Duodenal mucosa (tissue), 2 donors: Measurements from ENCODE around the gene KCNJ8.

Experiments used
- H3K27ac ChIP-seq: one replicate; pipeline ENCODE4 v1.7.0; 2013; ENCODE audit warnings: low read depth, low read length
- H3K27me3 ChIP-seq, 2 donors: one replicate each; pipeline ENCODE4 v1.7.0; 2013; ENCODE audit warnings: low read length in 2 of 2, control low read depth in 1 of 2; ENCODE audit not compliant: insufficient read depth in 2 of 2, control insufficient read depth in 1 of 2
- H3K36me3 ChIP-seq, 2 donors: one replicate each; pipeline ENCODE4 v1.7.0; 2013; ENCODE audit warnings: low read length in 2 of 2, control low read depth in 1 of 2; ENCODE audit not compliant: insufficient read depth in 2 of 2, control insufficient read depth in 1 of 2
- H3K4me1 ChIP-seq, 2 donors: one replicate each; pipeline ENCODE4 v1.7.0; 2013; ENCODE audit warnings: low read length in 2 of 2, control low read depth in 1 of 2; ENCODE audit not compliant: insufficient read depth in 2 of 2, control insufficient read depth in 1 of 2
- H3K4me3 ChIP-seq, 2 donors: one replicate each; pipeline ENCODE4 v1.7.0; 2013; ENCODE audit warnings: low read length in 2 of 2, low read depth in 1 of 2
- H3K9ac ChIP-seq, 2 donors: one replicate each; pipeline ENCODE4 v1.7.0; 2013; ENCODE audit warnings: low read length in 2 of 2, low read depth in 1 of 2
- H3K9me3 ChIP-seq, 2 donors: one replicate each; pipeline ENCODE4 v1.7.0; 2013; ENCODE audit warnings: low read length in 2 of 2, control low read depth in 1 of 2; ENCODE audit not compliant: control insufficient read depth in 1 of 2

The KCNJ8 gene

DNA sequence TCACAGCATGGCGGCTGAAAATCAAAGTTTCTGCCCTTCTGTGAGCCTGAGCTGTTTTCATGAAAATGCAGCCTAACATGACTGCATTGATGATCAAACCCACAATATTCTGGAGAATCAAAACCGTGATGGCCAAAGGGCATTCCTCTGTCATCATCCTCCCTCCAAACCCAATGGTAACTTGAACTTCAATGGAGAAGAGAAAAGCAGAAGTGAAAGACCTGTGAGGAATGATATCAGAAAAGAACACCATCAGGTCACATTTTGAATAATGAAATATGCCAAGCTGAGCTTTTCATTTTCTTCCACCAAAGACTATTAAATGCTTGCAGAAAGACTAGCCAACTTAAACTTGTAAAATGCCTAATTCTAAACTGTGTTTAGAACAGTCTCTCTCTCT, 8.1 kb downstream of the KCNJ8 start:
- H3K27ac ChIP-seq = no peak overlapping the region
- H3K4me1 ChIP-seq = peaks cover 0 to 12% of the 10 kb centered on the region in 2 donors
- H3K9ac ChIP-seq = no peak overlapping the region
- H3K27me3 ChIP-seq = no peaks in the 10 kb centered on the region
- H3K4me3 ChIP-seq = no peak overlapping the region
- no peaks in the 10 kb centered on the region for H3K36me3 ChIP-seq
- no peaks in the 10 kb centered on the region for H3K9me3 ChIP-seq

DNA sequence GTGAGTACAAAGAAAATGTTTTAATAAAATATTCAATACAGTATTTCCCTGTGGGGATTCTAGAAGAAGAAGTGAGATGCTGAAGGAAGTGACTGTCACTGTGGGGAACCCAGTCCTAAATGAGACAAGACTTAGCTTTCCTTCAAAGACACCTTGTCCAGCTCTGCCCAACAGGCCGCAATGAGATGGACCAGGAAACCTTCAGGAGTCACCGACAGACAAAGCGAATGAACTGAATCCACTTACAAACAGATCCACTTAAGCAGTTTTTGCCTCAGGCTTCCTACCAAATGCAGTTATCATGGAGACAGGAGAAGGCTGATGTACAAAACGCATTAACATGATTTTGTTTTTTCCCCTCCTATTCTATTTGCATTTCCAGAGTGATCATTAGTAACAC, 9.6 kb downstream of the KCNJ8 start:
- no peaks in the 10 kb centered on the region for H3K36me3 ChIP-seq
- H3K9ac ChIP-seq = no peak overlapping the region
- no peak overlapping the region for H3K4me3 ChIP-seq
- H3K27ac ChIP-seq = no peak overlapping the region
- H3K9me3 ChIP-seq = no peaks in the 10 kb centered on the region
- peaks cover 0 to 12% of the 10 kb centered on the region in 2 donors for H3K4me1 ChIP-seq
- H3K27me3 ChIP-seq = no peaks in the 10 kb centered on the region

DNA sequence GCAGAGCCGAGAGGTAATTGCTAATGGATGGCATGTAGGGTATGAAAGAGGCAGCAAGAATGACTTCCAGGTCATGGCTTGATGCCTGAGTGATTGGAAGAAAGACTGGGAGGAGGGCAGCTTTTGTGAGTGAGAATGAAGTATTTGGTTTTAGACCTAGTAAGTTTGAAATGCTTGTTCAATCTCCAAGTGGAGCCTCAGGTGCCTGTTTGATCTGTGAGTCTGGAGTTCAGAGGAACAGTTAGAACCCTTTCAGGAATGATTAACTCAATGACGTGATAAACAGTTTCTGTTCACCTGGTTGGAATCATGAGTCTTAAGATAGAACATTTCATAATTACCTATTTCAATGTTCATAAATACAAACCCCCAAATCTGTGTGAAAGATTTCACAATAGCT, 10.4 kb downstream of the KCNJ8 start:
- no peaks in the 10 kb centered on the region for H3K9me3 ChIP-seq
- H3K27ac ChIP-seq = no peak overlapping the region
- peaks cover 0 to 12% of the 10 kb centered on the region in 2 donors for H3K4me1 ChIP-seq
- H3K4me3 ChIP-seq = no peak overlapping the region
- H3K9ac ChIP-seq = no peak overlapping the region
- no peaks in the 10 kb centered on the region for H3K27me3 ChIP-seq
- no peaks in the 10 kb centered on the region for H3K36me3 ChIP-seq

DNA sequence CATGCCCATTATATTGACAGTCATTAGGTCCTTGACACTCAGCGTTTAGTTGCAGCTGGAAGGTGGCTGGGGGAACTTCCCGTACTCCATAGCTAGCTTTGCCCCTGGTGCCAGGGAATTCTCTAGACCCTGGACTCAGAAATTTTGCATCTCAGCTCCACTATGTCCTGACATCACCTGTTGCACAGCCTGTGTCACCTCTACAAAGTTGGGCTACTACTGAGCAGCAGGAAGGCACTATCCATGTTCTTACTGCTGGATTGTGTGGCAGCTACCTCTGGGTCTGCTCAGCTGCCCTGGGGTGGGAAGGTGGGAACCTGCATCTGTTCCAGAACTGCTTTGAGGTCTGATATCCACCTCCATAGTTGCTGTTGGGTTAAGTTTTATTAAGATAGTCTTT, 11.0 kb downstream of the KCNJ8 start:
- Histone ChIP-seq H3K9me3 (no peaks in the 10 kb centered on the region), H3K36me3 (no peaks in the 10 kb centered on the region), H3K27me3 (no peaks in the 10 kb centered on the region), H3K4me1 (peaks cover 0 to 12% of the 10 kb centered on the region in 2 donors), H3K27ac (no peak overlapping the region), H3K9ac (no peak overlapping the region), H3K4me3 (no peak overlapping the region)

DNA sequence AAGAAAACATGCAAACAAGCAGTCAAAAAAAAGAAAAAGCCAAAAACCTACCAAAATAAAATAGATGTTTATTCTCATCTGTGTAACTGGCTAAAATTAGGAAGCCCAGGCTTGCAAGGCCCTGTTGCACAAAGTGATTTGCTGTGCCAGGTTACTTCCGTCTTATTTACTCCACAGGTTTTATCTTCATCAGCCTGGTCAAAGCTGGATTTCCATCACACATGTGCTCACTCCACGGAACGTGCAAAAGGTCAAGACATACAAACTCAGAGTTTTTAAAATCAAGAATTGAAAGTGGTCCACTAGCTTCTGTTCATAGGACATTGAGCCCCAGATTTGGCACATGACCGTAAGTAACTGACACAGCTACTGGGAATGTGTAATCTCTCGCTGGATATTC, 14.8 kb downstream of the KCNJ8 start:
- Histone ChIP-seq H3K9ac (no peak overlapping the region), H3K27ac (no peak overlapping the region), H3K9me3 (no peaks in the 10 kb centered on the region), H3K4me1 (peaks cover 0 to 12% of the 10 kb centered on the region in 2 donors), H3K27me3 (no peaks in the 10 kb centered on the region), H3K36me3 (no peaks in the 10 kb centered on the region), H3K4me3 (no peak overlapping the region)

DNA sequence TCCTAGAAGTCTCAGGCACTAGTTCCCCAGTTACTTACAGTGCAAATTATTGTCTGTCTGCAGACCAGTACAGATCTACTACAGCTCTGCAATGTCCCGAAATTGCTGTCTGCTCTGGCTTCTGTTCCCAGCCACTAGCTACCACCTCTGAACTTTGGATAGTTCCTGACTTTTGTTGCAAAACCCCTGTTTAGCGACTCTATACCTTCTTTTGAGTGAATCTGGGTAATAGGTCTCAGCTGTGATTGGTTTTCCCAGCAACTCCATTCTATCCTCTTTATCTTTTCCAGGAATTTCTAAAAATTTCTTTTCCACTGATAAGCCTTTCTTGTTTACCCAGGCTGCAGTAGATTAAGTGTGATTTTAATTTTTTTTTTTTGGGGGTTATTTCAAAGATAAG, 16.8 kb downstream of the KCNJ8 start:
- Histone ChIP-seq H3K27ac (no peak overlapping the region), H3K36me3 (no peaks in the 10 kb centered on the region), H3K4me3 (no peak overlapping the region), H3K27me3 (no peaks in the 10 kb centered on the region), H3K4me1 (peaks cover 0 to 5% of the 10 kb centered on the region in 2 donors), H3K9ac (no peak overlapping the region), H3K9me3 (no peaks in the 10 kb centered on the region)

DNA sequence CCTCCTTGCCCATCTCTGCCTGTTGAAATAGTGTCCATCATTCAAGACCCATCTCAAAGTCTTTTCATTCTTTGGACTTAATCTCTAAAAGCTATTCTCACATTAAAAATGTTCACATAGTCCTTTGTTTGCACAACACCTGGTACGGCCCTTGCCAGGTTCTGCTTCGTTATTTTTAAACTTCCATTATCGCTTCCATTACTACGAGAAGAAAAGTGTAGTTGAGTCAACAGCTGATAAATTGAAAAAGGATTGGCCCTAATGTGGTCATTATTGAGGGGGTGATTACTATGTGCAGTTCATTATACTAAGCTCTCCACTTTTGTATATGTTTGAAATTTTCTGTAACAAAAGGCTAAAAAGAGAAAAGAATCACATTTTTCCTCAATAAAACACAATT, 17.8 kb downstream of the KCNJ8 start:
- H3K4me3 ChIP-seq = no peak overlapping the region
- H3K4me1 ChIP-seq = peaks cover 0 to 5% of the 10 kb centered on the region in 2 donors
- no peaks in the 10 kb centered on the region for H3K27me3 ChIP-seq
- no peaks in the 10 kb centered on the region for H3K36me3 ChIP-seq
- H3K9me3 ChIP-seq = no peaks in the 10 kb centered on the region
- no peak overlapping the region for H3K27ac ChIP-seq
- H3K9ac ChIP-seq = no peak overlapping the region

DNA sequence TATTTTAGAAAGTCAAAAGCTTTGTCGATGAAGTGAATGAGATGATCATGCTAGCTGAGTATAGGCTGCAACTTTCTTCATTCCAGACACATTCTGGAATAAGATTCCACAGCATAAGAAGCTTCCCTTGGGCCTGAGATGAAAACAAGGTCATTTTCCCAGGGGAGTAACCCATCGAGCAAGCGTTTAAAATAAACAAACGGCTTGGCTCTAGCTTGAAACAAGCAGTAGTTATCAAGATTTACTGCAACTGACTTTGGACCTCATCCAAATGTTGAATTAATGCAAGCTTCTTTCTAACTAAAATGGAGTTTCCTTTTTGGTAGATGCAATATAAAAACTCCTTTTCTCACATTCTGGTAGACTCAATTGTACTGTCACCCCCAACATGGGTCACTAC, 23.0 kb downstream of the KCNJ8 start:
- Histone ChIP-seq H3K27ac (no peak overlapping the region), H3K4me1 (peaks cover 5 to 13% of the 10 kb centered on the region in 2 donors), H3K9me3 (no peaks in the 10 kb centered on the region), H3K36me3 (no peaks in the 10 kb centered on the region), H3K4me3 (no peak overlapping the region), H3K9ac (no peak overlapping the region), H3K27me3 (no peaks in the 10 kb centered on the region)

DNA sequence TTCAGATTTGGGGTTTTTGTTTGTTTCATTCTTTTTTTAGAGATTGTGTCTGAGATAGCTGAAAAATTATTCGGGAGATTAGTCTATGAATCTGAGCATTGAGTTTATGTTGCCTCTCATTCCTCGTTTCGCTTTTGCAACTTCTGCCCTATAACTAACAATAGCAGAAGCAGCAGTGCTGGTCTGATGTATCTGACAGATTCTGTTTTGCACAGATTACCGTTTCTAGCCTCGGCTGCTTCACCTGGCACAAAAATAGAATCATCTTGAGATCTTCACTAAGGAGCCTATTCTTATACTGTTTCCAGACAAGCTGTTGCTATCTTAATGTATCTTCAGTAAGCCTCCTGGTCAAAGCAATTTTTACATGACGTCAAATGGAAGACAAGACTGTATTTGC, 29.2 kb downstream of the KCNJ8 start:
- Histone ChIP-seq H3K4me1 (no peaks in the 10 kb centered on the region), H3K9me3 (no peaks in the 10 kb centered on the region), H3K27me3 (no peaks in the 10 kb centered on the region), H3K9ac (no peak overlapping the region), H3K27ac (no peak overlapping the region), H3K36me3 (no peaks in the 10 kb centered on the region), H3K4me3 (no peak overlapping the region)

DNA sequence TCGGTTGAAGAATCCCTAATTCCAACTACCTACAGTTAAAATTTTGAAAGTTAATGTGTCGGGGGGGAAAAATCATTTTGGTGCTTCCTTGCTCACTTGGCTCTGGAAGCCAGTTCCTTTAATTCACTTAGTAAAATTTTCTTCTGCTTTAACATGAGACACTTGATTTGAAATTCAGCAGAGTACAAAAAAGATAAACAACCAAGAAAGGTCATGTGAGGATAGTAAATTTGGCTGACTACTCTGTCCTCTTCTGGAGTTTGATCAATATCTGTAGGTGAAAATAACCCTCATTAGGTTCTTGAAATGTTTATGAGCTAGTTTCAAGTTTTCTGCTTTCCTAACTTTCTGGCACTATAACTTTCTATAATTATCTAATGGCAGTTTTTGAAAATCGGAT, 43.4 kb downstream of the KCNJ8 start:
- Histone ChIP-seq H3K27ac (no peak overlapping the region), H3K9me3 (peaks cover 0 to 6% of the 10 kb centered on the region in 2 donors), H3K9ac (no peak overlapping the region), H3K4me3 (no peak overlapping the region), H3K36me3 (no peaks in the 10 kb centered on the region), H3K27me3 (no peaks in the 10 kb centered on the region), H3K4me1 (no peaks in the 10 kb centered on the region)

DNA sequence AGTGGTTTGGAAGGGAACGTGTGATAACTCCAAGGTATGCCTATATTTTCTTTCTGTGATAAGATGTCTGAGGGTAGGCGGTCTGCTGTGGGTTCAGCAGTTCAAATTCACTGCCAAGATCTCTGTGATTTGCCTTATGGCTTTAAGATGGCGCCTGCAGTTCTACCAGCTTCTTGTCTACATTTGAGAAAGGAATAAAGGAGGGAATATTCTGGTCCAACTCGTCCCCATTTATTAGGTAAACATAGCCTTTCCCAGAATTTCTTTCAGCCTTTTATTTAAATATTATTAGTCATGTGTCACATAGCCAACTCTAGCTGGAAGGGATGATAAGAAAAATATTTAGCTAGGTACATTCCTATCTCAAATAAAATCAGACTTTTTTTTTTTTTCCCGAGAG, 48.8 kb downstream of the KCNJ8 start:
- H3K4me1 ChIP-seq = no peaks in the 10 kb centered on the region
- H3K27ac ChIP-seq = no peak overlapping the region
- no peaks in the 10 kb centered on the region for H3K9me3 ChIP-seq
- no peaks in the 10 kb centered on the region for H3K27me3 ChIP-seq
- no peak overlapping the region for H3K9ac ChIP-seq
- H3K36me3 ChIP-seq = no peaks in the 10 kb centered on the region
- no peak overlapping the region for H3K4me3 ChIP-seq
